Stomach (tissue), 4 donors: Measurements from ENCODE around the gene CTNND2.

ENCODE experiments used
- POLR2A ChIP-seq, 4 donors: fragments of 450-650 bp; IDR thresholded peaks; one replicate each; pipeline ENCODE4 v1.6.1; 2016; ENCODE audit warnings: antibody characterized with exemption in 4 of 4, control low read depth in 2 of 4, mild to moderate bottlenecking in 1 of 4, moderate library complexity in 1 of 4
- POLR2AphosphoS5 ChIP-seq, 3 donors: sonication (generic); formaldehyde crosslinking; IDR thresholded peaks; one replicate each; pipeline ENCODE4 v1.6.1; 2016; ENCODE audit warnings: antibody characterized with exemption in 3 of 3
- TF ChIP-seq, protein P1 (sequence below), 7 experiments: fragments of 450-650 bp in 4 of 7; fragments of 200-600 bp in 3 of 7; sonication (generic) in 3 of 7; IDR thresholded peaks; one replicate each; pipeline ENCODE4 v1.5.1; 2016 to 2019; ENCODE audit warnings: antibody characterized with exemption in 7 of 7, control low read depth in 2 of 7, mild to moderate bottlenecking in 1 of 7

DNA sequence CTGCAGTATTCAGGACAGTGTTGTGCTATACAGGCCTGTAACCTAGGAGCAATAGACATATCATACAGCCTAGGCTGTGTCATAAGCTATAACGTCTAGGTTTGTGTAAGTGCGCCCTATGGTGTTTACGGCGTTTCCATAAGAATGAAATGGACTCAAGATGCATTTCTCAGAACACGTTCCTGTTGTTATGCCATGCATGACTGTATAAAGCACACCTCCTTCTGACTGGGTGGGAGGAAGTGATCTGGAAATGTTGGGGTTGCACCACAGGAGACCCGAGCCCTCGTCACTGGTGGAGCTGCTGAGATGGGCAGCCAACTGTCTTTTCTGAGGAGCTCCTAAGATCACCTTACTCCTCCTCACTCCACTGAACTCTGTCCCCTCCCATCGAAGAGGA, 751.9 kb downstream of the CTNND2 start:
- TF ChIP-seq POLR2AphosphoS5 (IDR thresholded peaks at IDR 0.05) (no peak), POLR2A (IDR thresholded peaks at IDR 0.05) (no peak)
- TF ChIP-seq, protein P1, sequence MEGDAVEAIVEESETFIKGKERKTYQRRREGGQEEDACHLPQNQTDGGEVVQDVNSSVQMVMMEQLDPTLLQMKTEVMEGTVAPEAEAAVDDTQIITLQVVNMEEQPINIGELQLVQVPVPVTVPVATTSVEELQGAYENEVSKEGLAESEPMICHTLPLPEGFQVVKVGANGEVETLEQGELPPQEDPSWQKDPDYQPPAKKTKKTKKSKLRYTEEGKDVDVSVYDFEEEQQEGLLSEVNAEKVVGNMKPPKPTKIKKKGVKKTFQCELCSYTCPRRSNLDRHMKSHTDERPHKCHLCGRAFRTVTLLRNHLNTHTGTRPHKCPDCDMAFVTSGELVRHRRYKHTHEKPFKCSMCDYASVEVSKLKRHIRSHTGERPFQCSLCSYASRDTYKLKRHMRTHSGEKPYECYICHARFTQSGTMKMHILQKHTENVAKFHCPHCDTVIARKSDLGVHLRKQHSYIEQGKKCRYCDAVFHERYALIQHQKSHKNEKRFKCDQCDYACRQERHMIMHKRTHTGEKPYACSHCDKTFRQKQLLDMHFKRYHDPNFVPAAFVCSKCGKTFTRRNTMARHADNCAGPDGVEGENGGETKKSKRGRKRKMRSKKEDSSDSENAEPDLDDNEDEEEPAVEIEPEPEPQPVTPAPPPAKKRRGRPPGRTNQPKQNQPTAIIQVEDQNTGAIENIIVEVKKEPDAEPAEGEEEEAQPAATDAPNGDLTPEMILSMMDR (IDR thresholded peaks at IDR 0.05) = no peak
